GM18951 (cell line): Measurements from ENCODE around the gene MSI2.

Experiments
- POLR2A ChIP-seq: IDR thresholded peaks from 4 replicates; pipeline ENCODE4 v1.6.1; 2011; ENCODE audit warnings: mild to moderate bottlenecking; ENCODE audit not compliant: insufficient read length, insufficient read depth; ENCODE audit errors: extremely low read depth
- in situ Hi-C: fragments of 300-500 bp; cut with MboI; formaldehyde crosslinking; loops from one replicate; pipeline ENCODE4 v1.12.0; 2022; ENCODE audit warnings: low sequenced_read_pairs, mixed read lengths, inconsistent platforms; ENCODE audit not compliant: unreplicated experiment

Gene MSI2

DNA sequence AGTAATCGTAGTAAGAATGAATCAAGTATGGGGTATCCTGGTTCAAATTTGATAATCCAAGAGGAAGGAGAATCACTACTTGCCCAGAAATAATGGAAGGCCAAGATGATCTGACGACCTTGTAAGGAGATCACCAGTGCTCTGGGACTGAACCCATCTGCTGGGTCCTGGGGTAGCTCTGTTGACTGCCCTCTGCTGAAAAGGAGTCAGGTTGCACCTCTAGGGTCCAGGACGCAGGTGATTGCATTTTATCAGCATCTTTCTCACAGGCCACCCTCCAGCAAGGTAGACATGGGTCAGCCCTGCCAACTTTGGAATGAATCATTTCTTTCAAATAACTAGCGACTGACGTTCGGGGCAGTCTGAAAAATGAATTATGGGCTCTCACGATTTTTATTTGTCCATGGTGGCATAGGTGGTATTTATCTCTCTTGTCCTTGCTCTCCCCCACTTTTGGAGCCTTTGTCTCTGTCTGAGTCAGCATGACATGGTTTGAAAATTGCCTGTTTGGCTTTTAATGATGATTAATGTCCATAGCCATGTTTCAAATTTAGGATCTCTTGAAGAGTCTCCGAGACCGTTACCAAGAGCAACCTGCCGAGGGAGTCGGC lies 163.7 kb downstream of the MSI2 start:
- in situ Hi-C loops: no loop called here
- no peak for TF ChIP-seq POLR2A

DNA sequence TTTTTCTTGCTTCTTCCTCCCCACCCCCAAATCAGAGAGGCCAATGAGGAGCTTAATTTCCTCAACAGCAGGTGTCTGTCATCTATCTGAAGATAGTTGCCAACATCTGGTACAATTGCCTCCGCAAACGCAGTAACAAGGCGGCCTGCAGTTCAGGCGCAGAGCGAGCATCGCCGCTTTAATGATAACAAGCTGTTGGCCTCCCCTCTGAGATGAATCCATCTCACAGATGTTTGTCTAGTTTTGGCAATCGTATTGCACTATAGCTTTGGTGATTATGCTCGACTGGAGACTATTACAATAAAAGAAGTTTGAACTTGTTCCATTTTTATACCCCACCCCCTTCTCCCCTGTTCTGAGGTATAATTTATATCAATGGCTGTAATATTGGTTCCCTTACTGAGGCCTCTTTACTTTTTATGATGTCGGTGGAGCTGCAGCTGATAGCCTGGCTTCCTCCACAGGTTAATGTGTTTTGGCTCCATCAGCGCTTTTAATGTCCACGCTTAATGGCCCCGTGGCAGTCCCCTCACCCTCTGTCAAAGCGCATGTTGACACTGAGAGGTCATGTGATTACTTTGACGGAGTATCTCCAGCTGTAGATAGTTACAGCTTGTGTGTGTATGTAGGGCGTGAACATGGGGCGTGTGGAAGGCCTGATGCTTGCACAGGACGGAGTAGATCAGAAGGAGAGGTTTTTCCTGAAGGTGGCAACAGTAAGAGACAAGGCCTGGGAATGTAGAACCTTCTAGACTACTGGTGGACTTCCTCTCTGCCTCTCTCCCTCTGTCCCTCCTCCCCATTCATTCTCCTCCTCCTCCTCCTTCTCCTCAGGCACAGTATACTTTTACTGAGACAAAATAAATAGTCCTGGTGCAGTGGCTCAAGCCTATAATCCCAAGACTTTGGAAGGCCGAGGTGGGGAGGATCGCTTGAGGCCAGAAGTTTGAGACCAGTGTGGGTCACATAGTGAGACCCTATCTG lies 164.7 kb downstream of the MSI2 start:
- no peak for TF ChIP-seq POLR2A
- in situ Hi-C loops: no loop called here

DNA sequence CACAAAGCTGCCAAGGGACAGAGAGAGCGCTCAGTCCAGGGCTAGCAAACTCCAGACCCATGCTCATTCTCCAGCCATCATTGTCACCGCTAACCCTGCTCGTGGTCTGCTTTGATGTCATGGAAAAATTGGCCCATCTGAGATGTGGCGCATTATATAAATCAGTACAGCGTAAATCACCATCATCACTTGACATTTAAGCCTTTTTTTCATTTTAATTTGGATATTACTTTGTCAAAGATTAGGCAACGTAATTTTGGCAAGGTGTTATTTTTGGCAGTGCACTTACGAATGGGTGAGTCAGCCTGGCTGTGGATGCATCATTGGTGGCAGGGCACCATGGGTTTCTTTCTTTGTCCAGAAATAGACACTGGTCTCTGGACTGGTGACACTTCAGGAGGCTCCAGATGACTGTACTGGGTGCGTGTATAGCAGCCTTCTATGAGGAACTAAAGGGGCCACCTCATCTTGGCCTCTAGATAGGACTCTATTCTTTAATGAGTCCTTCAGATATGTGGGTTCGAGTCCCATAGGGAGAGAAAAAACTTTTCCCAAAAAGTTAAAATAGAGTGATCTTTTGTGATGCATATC lies 166.3 kb downstream of the MSI2 start:
- no peak for TF ChIP-seq POLR2A
- in situ Hi-C loops: no loop called here

DNA sequence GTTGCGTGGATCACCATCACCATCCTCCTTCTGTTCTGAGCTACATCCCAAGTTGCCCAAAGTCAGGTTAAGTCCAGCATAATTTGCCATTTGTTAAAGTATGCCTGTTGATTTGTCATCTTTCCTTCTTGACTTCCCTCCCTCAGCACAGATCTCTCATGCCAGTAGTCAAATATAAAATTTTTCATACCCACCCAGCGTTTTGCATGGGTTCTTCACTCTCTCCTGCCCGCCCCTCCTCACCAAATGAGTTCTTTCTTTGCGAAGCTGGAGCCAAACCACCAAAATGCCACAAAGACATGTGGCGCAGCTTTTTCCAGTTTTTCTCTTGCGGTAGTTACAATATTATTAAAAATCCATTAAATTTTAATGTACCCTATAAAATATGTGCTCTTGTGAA lies 167.2 kb downstream of the MSI2 start:
- in situ Hi-C loops: no loop called here
- TF ChIP-seq POLR2A: no peak

DNA sequence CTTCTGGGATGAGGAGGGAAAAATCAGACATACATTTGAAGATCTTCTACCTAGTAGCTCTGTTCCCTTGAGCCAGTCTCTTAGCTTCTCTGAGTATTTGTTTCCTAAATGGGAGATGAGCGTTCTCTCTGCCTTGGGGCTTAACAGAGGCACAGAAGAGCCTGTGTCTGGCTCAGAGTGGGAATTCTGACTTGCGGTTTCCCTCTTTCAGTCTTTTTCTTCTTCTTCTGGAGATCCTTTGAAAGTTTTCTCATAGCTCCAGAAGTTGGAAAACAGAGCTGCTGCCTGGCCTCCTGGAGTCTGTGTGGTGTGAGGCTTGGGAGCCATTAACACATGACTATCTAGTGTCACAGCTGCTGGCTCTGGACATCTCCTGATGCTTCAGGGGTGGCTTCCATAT lies 167.9 kb downstream of the MSI2 start:
- TF ChIP-seq POLR2A: no peak
- in situ Hi-C loops: no loop called here

DNA sequence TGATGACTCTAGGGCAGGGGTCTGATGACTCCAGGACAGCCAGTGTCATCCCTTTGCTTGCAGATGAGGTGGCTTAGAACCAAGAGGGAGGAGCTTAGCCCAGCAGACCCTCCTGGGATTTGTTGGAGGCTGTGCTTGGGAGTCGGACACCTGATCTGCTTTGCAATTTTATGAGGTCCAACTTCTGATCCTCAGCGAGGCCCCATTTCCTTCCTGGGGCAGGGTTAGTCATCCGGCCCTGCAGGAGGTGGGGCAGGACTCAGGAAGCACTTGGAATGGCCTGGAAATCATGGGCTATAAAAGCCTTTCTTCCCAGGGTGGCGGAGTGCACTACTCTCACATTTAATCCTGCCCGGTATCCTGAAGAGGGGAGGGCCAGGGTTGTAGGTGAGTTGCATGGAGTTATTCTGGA lies 168.5 kb downstream of the MSI2 start:
- in situ Hi-C loops: no loop called here
- no peak for TF ChIP-seq POLR2A

DNA sequence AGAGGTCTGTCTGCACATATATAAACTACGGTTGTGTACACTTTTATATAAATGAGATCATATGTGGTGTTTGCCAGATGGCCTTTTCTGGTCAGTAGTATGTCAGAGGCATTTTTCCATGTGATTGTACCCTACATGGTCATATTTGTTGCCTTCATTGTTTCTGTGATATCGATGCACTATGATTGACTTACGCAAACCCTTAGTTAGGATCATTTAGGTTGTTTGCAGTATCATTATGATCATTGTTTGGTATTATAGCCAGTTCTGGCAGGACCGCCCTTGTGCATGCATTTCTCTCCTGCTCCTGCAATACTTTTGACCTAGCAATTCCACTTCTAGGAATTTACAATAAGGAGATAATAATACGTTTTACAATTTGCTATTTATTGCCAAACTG lies 169.1 kb downstream of the MSI2 start:
- no peak for TF ChIP-seq POLR2A
- in situ Hi-C loops: no loop called here

DNA sequence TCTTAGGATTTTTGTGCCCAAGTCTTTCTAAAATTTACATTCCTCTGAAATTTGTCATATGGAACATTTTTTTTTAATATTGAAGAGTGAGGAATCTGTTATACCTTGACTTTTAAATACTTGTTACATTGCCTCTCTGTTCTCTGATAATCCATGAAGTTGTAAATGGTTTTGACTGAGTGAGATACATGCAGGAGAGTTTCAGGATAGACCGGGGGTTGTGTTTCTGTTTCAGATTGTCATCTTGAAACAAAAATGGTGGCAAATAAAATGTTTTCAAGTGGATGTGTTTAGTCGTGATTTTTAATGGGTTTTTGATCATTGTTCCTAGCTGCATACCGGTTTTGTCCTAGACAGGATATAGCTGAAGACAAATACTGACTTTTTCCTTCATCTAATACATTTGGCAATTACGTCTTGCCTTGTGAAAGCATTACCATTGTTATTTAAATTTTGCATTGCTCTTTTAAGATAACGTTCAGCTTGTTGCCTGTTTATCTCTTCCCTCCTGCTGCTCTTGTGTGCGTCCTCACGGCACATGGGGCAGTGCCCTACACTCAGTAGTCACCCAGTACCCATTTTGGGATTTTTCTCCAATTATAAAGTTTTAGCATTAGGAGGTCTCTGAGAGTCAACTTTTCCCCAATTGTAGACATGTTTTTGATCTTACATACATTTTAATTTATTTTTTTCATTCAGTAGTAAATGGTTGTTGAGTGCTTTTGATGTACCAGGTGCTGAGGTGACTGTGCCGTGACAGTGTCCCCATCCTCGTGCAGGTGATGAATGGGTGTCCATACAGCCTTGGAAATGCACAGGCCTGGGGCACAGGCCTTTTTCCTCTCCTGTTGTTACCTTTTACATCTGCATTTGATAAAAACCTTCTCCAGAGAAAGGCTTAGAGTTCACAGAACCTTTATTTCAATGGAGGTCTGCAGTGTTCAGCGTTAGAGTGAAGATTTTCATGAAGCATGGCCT lies 169.9 kb downstream of the MSI2 start:
- no peak for TF ChIP-seq POLR2A
- in situ Hi-C loops: no loop called here

DNA sequence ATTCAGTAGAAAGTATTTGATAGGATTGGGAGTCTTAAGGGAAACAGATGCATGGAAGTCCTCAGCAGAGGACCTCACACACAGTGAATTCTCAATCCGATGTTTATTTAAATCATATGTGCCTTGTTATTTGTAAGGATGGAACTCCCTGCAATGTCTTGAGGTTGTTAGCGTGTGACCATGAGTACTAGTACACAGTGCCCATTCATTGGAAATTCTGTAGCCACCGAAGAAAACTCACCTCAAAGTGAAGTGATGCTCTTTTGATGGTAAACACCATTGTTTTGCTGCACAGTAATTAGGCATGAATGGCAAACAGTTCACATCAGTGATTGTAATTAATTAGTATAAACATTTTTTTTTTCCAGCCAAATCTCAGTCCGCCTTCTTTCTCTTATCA lies 173.6 kb downstream of the MSI2 start:
- in situ Hi-C loops: no loop called here
- TF ChIP-seq POLR2A: no peak

DNA sequence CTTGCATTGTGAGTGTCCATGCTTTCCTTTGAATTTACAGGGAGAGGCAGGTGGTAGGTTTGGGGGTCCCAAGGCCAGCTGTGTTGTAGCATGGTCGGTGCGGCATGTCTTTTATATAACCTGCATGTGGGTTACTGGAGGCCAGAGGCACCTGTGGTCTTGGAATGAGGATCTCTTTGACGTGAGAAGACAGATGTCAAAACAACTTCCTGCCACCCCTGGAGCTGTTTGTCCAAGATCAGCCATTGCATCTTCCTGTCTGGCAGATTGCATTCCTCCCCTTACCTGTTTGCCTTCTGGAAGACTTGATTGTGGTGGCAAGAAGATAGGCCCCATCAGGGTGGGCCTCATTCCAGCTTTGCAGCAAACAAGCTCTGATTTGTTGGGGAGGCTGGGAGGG lies 175.1 kb downstream of the MSI2 start:
- in situ Hi-C loops: no loop called here

DNA sequence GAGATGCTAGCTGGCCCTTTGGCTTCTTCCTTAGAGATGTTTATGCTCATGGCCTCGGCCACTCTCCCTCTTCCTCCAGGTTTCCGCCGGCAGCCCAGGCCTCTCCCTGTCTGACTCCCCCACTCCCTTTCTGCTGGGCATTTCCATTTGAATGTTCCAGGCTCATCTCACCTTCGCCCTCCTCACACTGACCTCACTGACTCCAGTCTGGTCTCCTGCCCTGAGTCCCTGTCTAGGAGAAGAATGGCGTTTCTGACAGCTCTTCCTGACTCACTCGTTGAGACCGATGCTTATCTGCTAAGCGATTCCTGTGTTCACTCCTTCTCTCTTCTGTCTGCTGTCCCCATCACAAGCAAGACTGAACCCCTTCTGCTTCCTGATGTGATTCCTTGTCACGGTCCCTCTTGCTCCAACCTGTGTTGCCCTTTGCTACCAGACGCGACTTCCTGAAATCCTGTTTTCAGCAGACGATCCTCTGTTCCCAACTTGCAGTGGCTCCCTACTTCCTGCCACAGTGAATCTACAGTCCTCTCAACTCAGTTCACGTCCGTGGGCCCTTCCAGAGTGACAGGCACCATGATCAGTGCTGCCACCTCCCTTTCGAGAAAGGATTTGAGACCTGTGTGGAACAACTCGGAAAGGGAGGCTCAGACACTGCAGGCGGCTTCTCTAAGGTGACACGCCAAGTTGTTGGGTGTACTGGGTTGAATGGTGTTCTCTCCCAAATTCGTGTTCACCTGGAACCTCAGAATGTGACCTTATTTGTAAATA lies 176.4 kb downstream of the MSI2 start:
- in situ Hi-C loops: no loop called here

More for the DNA sequence above, 175.1 kb downstream of the MSI2 start:
- no peak for TF ChIP-seq POLR2A

DNA sequence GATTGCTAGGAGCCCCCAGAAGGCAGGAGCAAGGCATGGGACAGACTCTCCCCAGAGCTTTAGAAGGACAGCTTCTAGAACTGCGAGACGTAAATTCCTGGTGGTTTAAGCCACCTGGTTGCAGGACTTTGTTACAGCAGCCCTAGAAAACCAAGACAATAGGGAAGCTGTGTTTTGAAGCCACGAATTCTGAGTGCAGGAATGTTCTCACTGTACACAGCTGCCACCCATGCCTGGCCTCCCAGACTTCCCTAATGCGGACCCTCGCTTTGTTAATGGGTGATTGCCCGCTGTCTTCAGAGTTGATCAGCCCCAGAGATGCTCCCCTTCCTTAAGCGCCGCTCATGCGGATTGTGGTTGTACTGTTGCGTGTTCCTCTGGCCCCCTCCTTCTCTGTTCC lies 177.1 kb downstream of the MSI2 start:
- no peak for TF ChIP-seq POLR2A
- in situ Hi-C loops: no loop called here

More for the DNA sequence above, 176.4 kb downstream of the MSI2 start:
- TF ChIP-seq POLR2A: no peak
